SKM-1 (cell line): ENCODE data around the gene LMOD1.
"Not testable (repeated sequence)": the region's sequence is repeated elsewhere in the genome, so short reads cannot be mapped to it uniquely, and the experiment has no call there.

Source experiments
- DNase-seq: peaks from one replicate; lab custom pipeline; 2025; ENCODE audit not compliant: unreplicated experiment; lab: John Stamatoyannopoulos, UW

Gene LMOD1

GRCh38 chr1:201949491-201949890 lies 3.1 kb upstream of the LMOD1 start:
- no peak for DNase-seq

- DNase-seq: no peak
Measured at GRCh38 chr1:201947697-201948008, 1.3 kb upstream of the LMOD1 start.

DNA sequence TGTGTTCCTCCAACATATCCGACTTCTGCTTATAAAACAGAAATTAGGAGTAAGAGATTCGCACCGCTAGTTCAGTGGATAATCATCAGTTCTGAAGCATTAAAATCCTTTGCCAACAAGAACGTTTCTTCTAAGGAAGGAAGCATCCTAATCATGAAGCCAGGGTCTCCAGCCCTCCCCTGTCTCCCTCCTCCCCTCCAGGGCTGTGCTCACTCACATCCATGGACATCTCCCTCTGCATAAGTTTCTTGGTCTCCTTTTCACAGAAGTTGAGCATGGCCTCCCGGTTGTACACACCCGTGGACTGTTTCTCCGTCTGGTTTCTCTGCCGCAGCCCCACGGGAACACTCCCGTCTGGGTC lies 505 bp downstream of the LMOD1 start:
- no peak for DNase-seq

DNA sequence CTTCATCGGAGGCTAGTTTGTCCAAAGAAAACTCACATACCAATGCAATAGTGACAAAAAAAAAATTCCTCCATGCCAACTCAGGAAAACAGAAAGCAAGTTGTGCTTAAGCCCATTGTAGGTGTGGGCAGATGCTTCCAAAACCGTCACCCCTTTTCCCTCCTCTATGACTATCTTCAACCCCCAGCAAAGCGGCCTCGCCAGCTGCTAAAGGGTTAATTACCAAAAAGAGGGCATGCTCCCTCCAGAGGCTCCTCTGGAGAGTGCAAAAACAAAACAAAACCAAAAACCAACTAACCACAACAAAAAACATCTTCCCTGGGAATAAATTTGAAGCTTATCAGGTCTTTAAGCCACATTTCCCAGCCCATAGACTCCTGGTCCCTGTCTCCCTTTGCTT lies 1.2 kb downstream of the LMOD1 start:
- DNase-seq: no peak

GRCh38 chr1:201944639-201945038 lies 1.7 kb downstream of the LMOD1 start:
- DNase-seq: no peak

DNA sequence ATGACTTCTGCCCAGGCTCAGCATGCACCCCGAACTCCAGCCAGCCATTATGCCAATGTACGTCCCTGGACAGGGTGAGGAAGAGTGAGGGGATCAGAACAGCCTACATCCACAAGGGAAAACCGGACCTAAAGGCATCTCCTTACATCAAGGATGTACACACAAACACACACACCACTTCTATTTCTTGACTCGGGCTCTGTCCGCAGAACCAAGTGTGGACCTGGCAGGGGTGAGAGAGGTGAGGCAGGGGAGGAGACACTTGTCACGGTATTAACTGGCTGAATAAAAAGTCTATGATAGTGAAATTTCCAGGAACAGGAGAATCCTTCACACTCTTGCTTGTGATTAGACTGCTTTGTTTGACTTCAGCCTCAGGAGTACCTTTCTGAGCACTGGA lies 2.3 kb downstream of the LMOD1 start:
- no peak for DNase-seq

DNA sequence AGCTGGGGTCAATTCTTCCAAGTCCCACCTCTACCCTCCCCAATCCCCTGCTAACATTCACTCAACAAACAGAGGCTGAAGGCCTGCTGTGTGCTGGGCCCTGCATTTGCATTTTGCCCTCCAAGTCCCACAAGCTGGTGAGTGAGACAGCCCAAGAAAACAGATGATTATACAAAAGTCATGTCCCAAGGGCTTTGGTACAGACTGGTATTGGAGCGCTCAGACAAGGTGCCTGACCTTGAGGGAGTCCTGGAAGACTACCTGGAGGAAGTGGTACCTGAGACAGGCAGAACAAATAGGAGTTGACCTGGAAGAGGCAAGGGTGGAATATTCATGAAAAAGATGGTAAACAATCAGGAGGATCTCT lies 4.2 kb downstream of the LMOD1 start:
- no peak for DNase-seq

- DNase-seq: no peak
Measured at GRCh38 chr1:201941420-201942128, 4.8 kb downstream of the LMOD1 start.

GRCh38 chr1:201940316-201940715 lies 6.0 kb downstream of the LMOD1 start:
- DNase-seq: not testable (repeated sequence)

- DNase-seq: no peak
Measured at GRCh38 chr1:201939574-201939973, 6.8 kb downstream of the LMOD1 start.

DNA sequence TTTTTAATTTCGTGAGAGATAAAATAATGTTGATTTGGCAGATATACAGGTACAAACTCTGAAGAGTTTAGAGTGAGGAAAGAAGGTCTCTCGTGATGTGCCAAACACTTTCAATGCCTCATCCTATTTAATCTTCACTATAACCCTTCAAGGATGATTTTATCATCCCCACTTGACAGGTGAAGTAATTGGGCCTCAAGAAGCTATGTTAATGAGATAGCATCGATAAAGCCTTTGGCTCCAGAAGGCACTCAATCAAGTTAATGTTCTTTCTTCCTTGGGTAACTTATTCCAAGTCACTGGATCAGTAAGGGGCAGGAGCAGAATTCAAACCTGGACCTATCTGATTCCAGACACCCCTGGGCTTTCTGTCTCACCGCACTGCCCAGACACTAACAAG lies 7.2 kb downstream of the LMOD1 start:
- DNase-seq: no peak

DNA sequence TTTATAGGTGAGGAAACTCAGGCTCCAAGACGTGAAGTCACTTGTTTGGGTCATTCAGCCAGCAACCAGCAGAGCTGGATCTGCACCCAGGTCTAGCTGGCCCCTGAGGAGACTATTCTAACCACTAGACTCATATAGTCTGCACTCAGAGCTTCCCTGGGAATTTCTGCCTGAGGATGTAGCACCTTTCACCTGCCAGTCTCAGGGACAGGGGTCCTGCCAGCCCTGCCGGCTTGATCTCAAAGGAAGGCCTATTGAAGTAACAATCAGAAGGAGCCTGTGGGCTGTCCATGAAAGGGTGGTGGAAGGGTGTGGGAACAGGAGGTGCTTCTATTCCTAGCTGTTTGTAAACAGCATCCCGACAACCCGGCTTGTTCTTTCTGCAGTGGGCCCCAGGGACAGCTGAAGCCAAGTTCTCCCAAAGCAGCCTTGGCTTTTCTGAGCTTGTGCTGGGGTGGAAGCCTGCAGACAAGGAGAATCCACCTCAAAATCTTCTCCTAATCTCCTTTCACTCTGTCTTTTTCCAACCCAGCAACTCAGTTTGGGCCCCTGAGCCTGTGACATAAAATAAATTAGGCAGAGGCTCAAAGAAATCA lies 7.8 kb downstream of the LMOD1 start:
- no peak for DNase-seq

- no peak for DNase-seq
Measured at GRCh38 chr1:201937624-201938213, 8.6 kb downstream of the LMOD1 start.

DNA sequence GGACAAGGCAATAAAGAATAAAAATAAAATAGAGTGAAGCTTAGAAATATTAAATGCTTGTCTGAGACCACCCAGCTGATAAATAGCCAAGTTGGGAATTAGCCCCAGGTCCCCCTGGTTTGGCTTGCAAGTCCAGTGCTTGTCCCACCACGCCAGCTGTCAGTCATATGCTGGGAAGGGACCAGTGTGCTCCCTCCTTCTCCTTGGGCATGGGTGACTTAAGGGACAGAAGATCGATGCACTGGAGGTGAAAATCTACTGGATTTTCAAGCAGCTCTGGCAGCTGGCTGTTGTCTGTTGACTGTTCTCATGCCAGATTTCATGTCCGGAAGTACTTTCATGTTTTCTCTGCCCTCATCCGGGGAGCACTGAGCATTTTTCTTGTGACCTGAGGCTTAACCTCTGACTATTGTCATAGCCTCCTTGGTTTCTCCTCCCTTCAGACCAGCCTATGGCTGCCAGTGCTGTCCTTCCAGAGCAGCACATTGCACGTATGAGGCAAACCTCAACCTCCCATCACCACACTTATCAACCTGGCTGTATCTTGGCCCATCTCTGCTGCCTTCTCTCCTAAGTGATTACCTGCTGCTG lies 12.4 kb downstream of the LMOD1 start:
- no peak for DNase-seq

- DNase-seq: no peak
Measured at GRCh38 chr1:201930803-201931202, 15.5 kb downstream of the LMOD1 start.

GRCh38 chr1:201930137-201930536 lies 16.2 kb downstream of the LMOD1 start:
- DNase-seq: no peak

DNA sequence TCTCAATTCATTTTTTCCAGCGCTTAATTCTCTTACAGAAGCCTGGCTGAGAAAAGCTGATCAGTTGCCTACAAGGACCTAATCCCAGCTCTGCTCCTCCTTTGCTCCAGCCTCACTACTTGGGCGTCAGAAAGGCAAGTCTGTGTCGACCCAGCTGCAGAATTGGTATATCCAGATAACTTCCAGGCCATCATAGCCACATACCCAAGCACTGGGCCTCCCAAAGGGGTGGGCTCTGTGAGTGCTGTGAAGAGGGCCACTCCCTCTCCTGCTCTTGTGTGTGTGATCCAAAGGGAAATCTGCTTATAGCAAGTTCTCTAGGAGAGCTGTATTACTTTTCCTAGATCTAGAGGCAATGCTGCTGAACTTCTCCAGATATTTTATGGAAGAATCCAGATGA lies 18.1 kb downstream of the LMOD1 start:
- no peak for DNase-seq

GRCh38 chr1:201925981-201926645 lies 20.2 kb downstream of the LMOD1 start:
- no peak for DNase-seq

DNA sequence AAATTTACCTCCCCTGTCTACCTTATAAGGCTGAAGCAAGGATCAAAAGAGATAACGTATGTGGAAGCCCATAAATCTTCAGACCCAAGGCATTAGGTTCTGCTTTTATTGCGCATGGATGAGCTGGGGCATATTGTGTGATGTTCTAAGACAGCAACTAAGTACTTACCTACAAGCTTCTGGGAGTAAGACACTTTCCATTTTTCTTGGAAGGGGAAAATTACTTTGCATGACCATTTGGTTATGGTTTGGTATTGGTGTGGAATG lies 21.1 kb downstream of the LMOD1 start:
- no peak for DNase-seq

DNA sequence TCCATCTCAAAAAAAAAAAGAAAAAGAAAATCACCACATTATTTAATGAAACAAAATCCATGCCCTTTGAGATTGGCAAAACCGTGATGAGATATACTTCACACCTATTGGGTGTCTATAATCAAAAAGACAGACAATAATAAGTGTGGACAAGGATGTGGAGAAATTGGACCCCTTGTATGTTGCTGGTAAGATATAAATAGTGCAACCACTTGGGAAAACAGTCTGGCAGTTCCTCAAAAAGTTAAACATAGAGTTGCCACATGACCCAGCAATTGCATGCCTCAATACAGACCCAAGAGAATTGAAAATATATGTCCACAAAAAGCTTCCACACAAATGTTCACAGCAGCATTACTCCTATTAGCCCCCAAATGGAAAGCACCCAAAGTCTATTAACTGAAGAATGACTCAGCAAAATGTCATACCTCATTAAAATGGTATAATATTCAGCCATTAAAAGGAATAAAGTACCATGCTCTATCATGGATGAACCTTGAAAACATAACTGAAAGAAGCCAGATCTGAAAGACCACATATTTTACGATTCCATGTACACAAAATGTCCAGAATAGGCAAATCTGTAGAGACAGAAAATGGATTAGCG lies 24.3 kb downstream of the LMOD1 start:
- no peak for DNase-seq

DNA sequence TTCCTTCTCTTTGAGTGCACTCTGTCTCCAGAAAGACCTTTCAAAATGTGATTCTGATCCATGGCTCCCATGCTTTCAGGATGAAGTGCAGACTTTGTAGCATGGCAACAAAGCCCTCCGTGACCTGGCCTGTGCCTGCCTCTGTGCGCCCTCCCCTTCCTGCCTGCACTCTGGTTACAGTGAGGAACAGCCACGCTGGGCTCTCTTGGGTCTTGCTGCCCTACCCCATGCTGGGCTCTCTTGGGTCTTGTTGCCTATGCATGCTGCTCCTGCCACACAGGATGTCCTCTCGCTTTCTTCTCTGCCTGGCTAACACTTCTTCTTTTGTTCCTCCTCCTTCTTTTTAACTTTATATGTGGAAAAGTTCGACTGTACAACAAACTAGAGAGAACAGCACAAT lies 28.0 kb downstream of the LMOD1 start:
- no peak for DNase-seq
